ENCODE measurements around the gene ECHDC1.
A peak's percentile ranks its signal among the peaks of the same experiment; 100 is the strongest.

ECHDC1 gene

GRCh38 chr6:127317388-127318128 lies 25.9 kb downstream of the ECHDC1 start:
- TF ChIP-seq CTCF (IDR thresholded peaks at IDR 0.05): no peak
- H3K27ac ChIP-seq: no peak overlapping the region
- no peak for DNase-seq (ENCODE audit: low spot score)
- H3K4me3 ChIP-seq: no peak overlapping the region

GRCh38 chr6:127305741-127306140 lies 37.7 kb downstream of the ECHDC1 start:
- no peak overlapping the region for H3K27ac ChIP-seq
- TF ChIP-seq CTCF (IDR thresholded peaks at IDR 0.05): no peak
- no peak overlapping the region for H3K4me3 ChIP-seq
- DNase-seq (ENCODE audit: low spot score): no peak

GRCh38 chr6:127303917-127304316 lies 39.5 kb downstream of the ECHDC1 start:
- TF ChIP-seq CTCF (IDR thresholded peaks at IDR 0.05): no peak
- Histone ChIP-seq H3K4me3 (no peak overlapping the region), H3K27ac (no peak overlapping the region)
- no peak for DNase-seq (ENCODE audit: low spot score)

GRCh38 chr6:127302728-127303660 lies 40.4 kb downstream of the ECHDC1 start:
- H3K27ac ChIP-seq: no peak overlapping the region
- no peak for DNase-seq (ENCODE audit: low spot score)
- peak; percentile 30 for TF ChIP-seq CTCF (IDR thresholded peaks at IDR 0.05)
- no peak overlapping the region for H3K4me3 ChIP-seq

- no peak for TF ChIP-seq CTCF (IDR thresholded peaks at IDR 0.05)
- Histone ChIP-seq H3K4me3 (no peak overlapping the region), H3K27ac (no peak overlapping the region)
- DNase-seq (ENCODE audit: low spot score): no peak
These were observed 42.2 kb downstream of the ECHDC1 start for GRCh38 chr6:127301199-127301700.

GRCh38 chr6:127300411-127300810 lies 43.0 kb downstream of the ECHDC1 start:
- no peak for DNase-seq (ENCODE audit: low spot score)
- Histone ChIP-seq H3K27ac (no peak overlapping the region), H3K4me3 (no peak overlapping the region)
- TF ChIP-seq CTCF (IDR thresholded peaks at IDR 0.05): no peak
